ENCODE results near the gene TRIM32.
A peak's percentile ranks its signal among the peaks of the same experiment; 100 is the strongest.
"Not testable (repeated sequence)": the region's sequence is repeated elsewhere in the genome, so short reads cannot be mapped to it uniquely, and the experiment has no call there.

Gene TRIM32

DNA sequence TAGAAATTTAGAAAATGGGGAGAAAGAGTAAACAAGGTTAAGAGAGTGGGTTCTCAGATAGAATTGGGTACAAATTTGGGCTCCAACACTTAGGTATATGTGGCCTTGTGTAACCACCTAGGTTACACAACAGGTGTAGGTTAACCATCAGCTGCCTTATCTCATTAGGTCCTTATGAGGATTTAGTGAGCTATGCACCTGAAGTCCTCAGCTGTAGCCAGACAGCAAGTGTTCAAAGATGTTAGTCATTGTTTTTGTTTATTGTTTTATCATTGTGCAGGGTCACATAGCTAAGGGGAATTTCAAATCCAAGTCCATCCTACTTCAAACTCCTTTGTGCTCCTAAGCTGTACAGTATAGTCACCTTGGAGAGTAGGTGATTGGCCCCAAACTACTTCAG, 970 bp upstream of the TRIM32 start:
- no peak overlapping the region for H3K27ac ChIP-seq (ENCODE audit: low read length)
- H3K4me3 ChIP-seq (ENCODE audit: low read length), result peak overlapping the region; percentile 79
- no peaks in the 10 kb centered on the region for H3K36me3 ChIP-seq (ENCODE audit: control insufficient read depth, low read depth, low read length)

DNA sequence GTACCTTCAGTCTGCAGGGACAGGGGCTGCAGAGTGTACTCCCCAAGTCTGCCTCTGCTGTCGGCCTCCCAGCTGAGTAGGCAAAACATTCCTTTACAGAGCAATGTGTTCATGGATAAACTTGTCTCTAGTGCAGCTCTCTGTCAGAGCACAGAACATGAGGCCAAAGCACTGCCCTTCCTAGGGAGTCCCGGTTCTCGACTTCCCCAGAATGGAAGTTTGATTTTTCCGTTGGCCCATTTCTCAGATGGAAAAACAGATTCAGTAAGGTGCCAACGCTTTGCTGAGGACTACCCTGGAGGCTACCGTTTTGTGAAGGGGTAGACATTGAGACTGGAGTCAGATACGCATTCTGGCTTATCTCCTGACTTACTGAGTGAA, 422 bp upstream of the TRIM32 start:
- Histone ChIP-seq H3K27me3 (ENCODE audit: control insufficient read depth, insufficient read depth, low read length) (peaks cover 9% of the 10 kb centered on the region), H3K4me1 (ENCODE audit: control insufficient read depth, low read depth, low read length) (peaks cover 12% of the 10 kb centered on the region), H3K4me3 (ENCODE audit: low read length) (peak overlapping the region; percentile 79), H3K27ac (ENCODE audit: low read length) (no peak overlapping the region), H3K36me3 (ENCODE audit: control insufficient read depth, low read depth, low read length) (no peaks in the 10 kb centered on the region), H3K9ac (ENCODE audit: low read length) (peak overlapping the region; percentile 42), H3K9me3 (ENCODE audit: control insufficient read depth, low read depth, low read length) (no peaks in the 10 kb centered on the region)

More for the DNA sequence above, 970 bp upstream of the TRIM32 start:
- no peak overlapping the region for H3K9ac ChIP-seq (ENCODE audit: low read length)
- H3K27me3 ChIP-seq (ENCODE audit: control insufficient read depth, insufficient read depth, low read length), result peaks cover 9% of the 10 kb centered on the region
- peaks cover 12% of the 10 kb centered on the region for H3K4me1 ChIP-seq (ENCODE audit: control insufficient read depth, low read depth, low read length)
- no peaks in the 10 kb centered on the region for H3K9me3 ChIP-seq (ENCODE audit: control insufficient read depth, low read depth, low read length)

- no peak overlapping the region for H3K27ac ChIP-seq (ENCODE audit: low read length)
- H3K4me1 ChIP-seq (ENCODE audit: control insufficient read depth, low read depth, low read length), result peaks cover 12% of the 10 kb centered on the region
- no peaks in the 10 kb centered on the region for H3K9me3 ChIP-seq (ENCODE audit: control insufficient read depth, low read depth, low read length)
- peak overlapping the region; percentile 70 for H3K9ac ChIP-seq (ENCODE audit: low read length)
- H3K4me3 ChIP-seq (ENCODE audit: low read length), result peak overlapping the region; percentile 79
- H3K27me3 ChIP-seq (ENCODE audit: control insufficient read depth, insufficient read depth, low read length), result peaks cover 9% of the 10 kb centered on the region
- H3K36me3 ChIP-seq (ENCODE audit: control insufficient read depth, low read depth, low read length), result no peaks in the 10 kb centered on the region
These were observed 640 bp downstream of the TRIM32 start for GRCh38 chr9:116687754-116688135.

DNA sequence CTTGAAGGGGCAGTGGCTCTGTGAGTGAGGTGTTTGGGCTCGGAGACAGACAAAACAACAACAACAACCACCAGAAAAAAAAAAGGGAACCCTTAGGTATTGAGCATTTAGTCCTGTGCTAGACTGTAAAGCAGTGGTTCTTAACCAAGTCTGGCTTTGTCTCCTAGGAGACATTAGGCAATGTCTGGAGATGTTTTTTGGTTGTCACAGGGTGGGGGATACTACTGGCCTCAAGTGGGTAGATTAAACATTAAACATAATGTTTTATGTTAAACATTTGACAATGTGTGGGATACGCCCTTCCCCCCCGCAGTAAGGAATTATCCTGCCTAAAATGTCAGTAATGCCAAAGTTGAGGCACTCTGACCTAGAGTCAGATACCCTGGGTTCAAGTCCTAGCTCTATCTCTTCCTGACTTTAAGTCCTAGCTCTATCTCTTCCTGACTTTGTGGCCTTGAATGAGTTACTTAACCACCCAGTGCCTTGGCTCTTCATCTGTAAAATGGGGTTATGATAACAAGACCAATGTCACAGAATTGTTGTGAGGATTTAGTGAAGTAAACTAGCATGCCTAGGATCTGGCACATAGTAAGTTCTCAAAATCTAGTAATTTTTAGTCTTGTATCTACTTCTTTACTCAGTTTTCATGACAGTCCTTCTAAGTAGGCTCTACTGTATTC, 1.8 kb downstream of the TRIM32 start:
- H3K4me1 ChIP-seq (ENCODE audit: control insufficient read depth, low read depth, low read length), result peaks cover 12% of the 10 kb centered on the region
- H3K4me3 ChIP-seq (ENCODE audit: low read length), result no peak overlapping the region
- no peak overlapping the region for H3K9ac ChIP-seq (ENCODE audit: low read length)
- H3K36me3 ChIP-seq (ENCODE audit: control insufficient read depth, low read depth, low read length), result no peaks in the 10 kb centered on the region
- no peaks in the 10 kb centered on the region for H3K9me3 ChIP-seq (ENCODE audit: control insufficient read depth, low read depth, low read length)
- H3K27ac ChIP-seq (ENCODE audit: low read length), result no peak overlapping the region
- peaks cover 9% of the 10 kb centered on the region for H3K27me3 ChIP-seq (ENCODE audit: control insufficient read depth, insufficient read depth, low read length)

DNA sequence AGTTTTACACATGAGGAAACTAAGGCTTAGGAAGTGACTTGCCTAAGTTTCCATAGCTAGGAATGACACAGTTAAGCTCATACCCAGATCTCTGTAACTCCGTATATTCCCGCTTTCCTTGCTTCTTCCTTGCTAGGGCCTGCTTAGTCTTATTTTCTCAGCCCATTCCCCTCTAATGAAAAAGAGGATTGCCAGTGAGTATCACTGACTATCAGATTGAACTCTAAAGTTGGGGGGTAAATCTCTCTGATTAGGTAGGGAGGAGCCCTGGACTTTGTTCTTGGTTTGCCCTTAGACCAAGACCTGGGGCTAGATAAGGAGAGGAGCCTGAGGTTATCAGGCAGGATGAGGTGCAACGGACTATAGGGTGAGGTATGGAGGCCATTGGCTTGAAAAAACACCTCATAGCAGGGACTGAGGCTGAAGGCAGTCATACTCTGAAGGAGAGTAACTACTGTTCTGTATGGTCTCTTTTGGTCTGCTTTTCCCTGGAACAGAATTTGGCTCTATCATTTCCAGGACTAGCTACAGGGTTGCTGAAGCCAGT, 2.5 kb downstream of the TRIM32 start:
- Histone ChIP-seq H3K27me3 (ENCODE audit: control insufficient read depth, insufficient read depth, low read length) (peaks cover 9% of the 10 kb centered on the region), H3K4me3 (ENCODE audit: low read length) (no peak overlapping the region), H3K9me3 (ENCODE audit: control insufficient read depth, low read depth, low read length) (no peaks in the 10 kb centered on the region), H3K4me1 (ENCODE audit: control insufficient read depth, low read depth, low read length) (peaks cover 12% of the 10 kb centered on the region), H3K27ac (ENCODE audit: low read length) (no peak overlapping the region), H3K36me3 (ENCODE audit: control insufficient read depth, low read depth, low read length) (no peaks in the 10 kb centered on the region), H3K9ac (ENCODE audit: low read length) (no peak overlapping the region)

GRCh38 chr9:116690805-116691204, 3.7 kb downstream of the TRIM32 start:
- H3K9ac ChIP-seq (ENCODE audit: low read length); H3K9me3 ChIP-seq (ENCODE audit: control insufficient read depth, low read depth, low read length); H3K27ac ChIP-seq (ENCODE audit: low read length); H3K27me3 ChIP-seq (ENCODE audit: control insufficient read depth, insufficient read depth, low read length); H3K36me3 ChIP-seq (ENCODE audit: control insufficient read depth, low read depth, low read length); H3K4me3 ChIP-seq (ENCODE audit: low read length): not testable (repeated sequence)
- peaks cover 12% of the 10 kb centered on the region for H3K4me1 ChIP-seq (ENCODE audit: control insufficient read depth, low read depth, low read length)

GRCh38 chr9:116691607-116692006, 4.5 kb downstream of the TRIM32 start:
- Histone ChIP-seq H3K4me3 (ENCODE audit: low read length) (no peak overlapping the region), H3K27me3 (ENCODE audit: control insufficient read depth, insufficient read depth, low read length) (peaks cover 9% of the 10 kb centered on the region), H3K9ac (ENCODE audit: low read length) (no peak overlapping the region), H3K9me3 (ENCODE audit: control insufficient read depth, low read depth, low read length) (no peaks in the 10 kb centered on the region), H3K36me3 (ENCODE audit: control insufficient read depth, low read depth, low read length) (no peaks in the 10 kb centered on the region), H3K27ac (ENCODE audit: low read length) (no peak overlapping the region), H3K4me1 (ENCODE audit: control insufficient read depth, low read depth, low read length) (peaks cover 10% of the 10 kb centered on the region)

DNA sequence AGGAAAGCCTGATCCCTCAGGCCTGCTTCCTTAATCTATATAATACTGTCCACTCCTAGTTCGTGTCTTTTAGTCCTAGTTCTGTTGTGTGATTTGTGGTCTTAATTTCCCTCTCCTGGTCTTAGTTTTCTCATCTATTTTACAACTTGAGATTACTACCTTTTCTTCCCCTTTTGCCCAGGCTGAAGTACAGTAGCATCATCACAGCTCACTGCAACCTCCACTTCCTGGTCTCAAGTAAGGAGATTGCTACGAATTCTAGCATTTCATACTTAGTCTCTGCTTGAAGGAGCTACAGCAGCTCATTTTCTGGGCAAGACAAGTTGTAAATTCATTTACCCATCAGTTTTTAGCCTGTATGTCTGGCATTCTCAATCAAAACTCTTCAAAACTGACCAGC, 5.5 kb downstream of the TRIM32 start:
- Histone ChIP-seq H3K9me3 (ENCODE audit: control insufficient read depth, low read depth, low read length) (no peaks in the 10 kb centered on the region), H3K4me1 (ENCODE audit: control insufficient read depth, low read depth, low read length) (peaks cover 6% of the 10 kb centered on the region), H3K4me3 (ENCODE audit: low read length) (no peak overlapping the region), H3K27me3 (ENCODE audit: control insufficient read depth, insufficient read depth, low read length) (peaks cover 8% of the 10 kb centered on the region), H3K9ac (ENCODE audit: low read length) (no peak overlapping the region), H3K36me3 (ENCODE audit: control insufficient read depth, low read depth, low read length) (peaks cover under 1% of the 10 kb centered on the region), H3K27ac (ENCODE audit: low read length) (no peak overlapping the region)

- Histone ChIP-seq H3K9me3 (ENCODE audit: control insufficient read depth, low read depth, low read length) (no peaks in the 10 kb centered on the region), H3K27ac (ENCODE audit: low read length) (no peak overlapping the region), H3K27me3 (ENCODE audit: control insufficient read depth, insufficient read depth, low read length) (peaks cover 2% of the 10 kb centered on the region), H3K4me1 (ENCODE audit: control insufficient read depth, low read depth, low read length) (peaks cover 2% of the 10 kb centered on the region), H3K36me3 (ENCODE audit: control insufficient read depth, low read depth, low read length) (peaks cover 7% of the 10 kb centered on the region), H3K9ac (ENCODE audit: low read length) (no peak overlapping the region), H3K4me3 (ENCODE audit: low read length) (no peak overlapping the region)
These were observed 6.2 kb downstream of the TRIM32 start for GRCh38 chr9:116693233-116693731.

GRCh38 chr9:116694785-116695291, 7.7 kb downstream of the TRIM32 start:
- Histone ChIP-seq H3K4me1 (ENCODE audit: control insufficient read depth, low read depth, low read length) (no peaks in the 10 kb centered on the region), H3K36me3 (ENCODE audit: control insufficient read depth, low read depth, low read length) (peaks cover 20% of the 10 kb centered on the region), H3K9me3 (ENCODE audit: control insufficient read depth, low read depth, low read length) (no peaks in the 10 kb centered on the region)

GRCh38 chr9:116695438-116695837, 8.3 kb downstream of the TRIM32 start:
- Histone ChIP-seq H3K9ac (ENCODE audit: low read length) (no peak overlapping the region), H3K27ac (ENCODE audit: low read length) (no peak overlapping the region), H3K9me3 (ENCODE audit: control insufficient read depth, low read depth, low read length) (no peaks in the 10 kb centered on the region), H3K4me1 (ENCODE audit: control insufficient read depth, low read depth, low read length) (no peaks in the 10 kb centered on the region), H3K4me3 (ENCODE audit: low read length) (no peak overlapping the region), H3K27me3 (ENCODE audit: control insufficient read depth, insufficient read depth, low read length) (no peaks in the 10 kb centered on the region), H3K36me3 (ENCODE audit: control insufficient read depth, low read depth, low read length) (peaks cover 26% of the 10 kb centered on the region)

More at GRCh38 chr9:116694785-116695291, 7.7 kb downstream of the TRIM32 start:
- Histone ChIP-seq H3K27me3 (ENCODE audit: control insufficient read depth, insufficient read depth, low read length) (no peaks in the 10 kb centered on the region), H3K27ac (ENCODE audit: low read length) (no peak overlapping the region), H3K4me3 (ENCODE audit: low read length) (no peak overlapping the region), H3K9ac (ENCODE audit: low read length) (no peak overlapping the region)

- no peak overlapping the region for H3K9ac ChIP-seq (ENCODE audit: low read length)
These were observed 10.3 kb downstream of the TRIM32 start for GRCh38 chr9:116697362-116697761.

More at GRCh38 chr9:116697362-116697761, 10.3 kb downstream of the TRIM32 start:
- Histone ChIP-seq H3K36me3 (ENCODE audit: control insufficient read depth, low read depth, low read length) (peaks cover 28% of the 10 kb centered on the region), H3K27ac (ENCODE audit: low read length) (no peak overlapping the region), H3K4me1 (ENCODE audit: control insufficient read depth, low read depth, low read length) (no peaks in the 10 kb centered on the region), H3K9me3 (ENCODE audit: control insufficient read depth, low read depth, low read length) (no peaks in the 10 kb centered on the region), H3K4me3 (ENCODE audit: low read length) (no peak overlapping the region), H3K27me3 (ENCODE audit: control insufficient read depth, insufficient read depth, low read length) (no peaks in the 10 kb centered on the region)

All from iPS-18a (cell line).